ENCODE data around the gene FLCN.
"Not testable (repeated sequence)": the region's sequence is repeated elsewhere in the genome, so short reads cannot be mapped to it uniquely, and the experiment has no call there.

The FLCN gene

DNA sequence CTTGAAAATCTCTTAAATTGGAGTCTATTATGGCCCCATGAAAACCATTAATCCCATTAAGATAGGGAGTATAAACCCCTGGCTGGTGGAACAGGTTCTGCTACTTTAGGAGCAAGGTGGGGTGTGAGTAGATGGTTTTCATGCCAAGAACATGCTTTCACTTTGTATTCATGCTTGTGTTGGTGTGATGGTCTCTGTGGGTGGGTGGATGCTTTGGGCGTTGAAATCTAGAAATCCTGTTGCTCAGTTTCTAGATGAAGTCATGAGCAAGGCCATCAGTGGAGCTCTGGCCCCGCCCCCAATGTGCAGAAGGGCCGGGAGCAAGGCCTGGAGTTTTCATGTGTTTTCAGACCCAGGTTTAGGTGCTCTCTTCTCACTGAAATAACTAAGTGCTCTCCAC is 50.9 kb downstream of the FLCN start:
- no peak for DNase-seq (ENCODE audit: low read depth)

DNA sequence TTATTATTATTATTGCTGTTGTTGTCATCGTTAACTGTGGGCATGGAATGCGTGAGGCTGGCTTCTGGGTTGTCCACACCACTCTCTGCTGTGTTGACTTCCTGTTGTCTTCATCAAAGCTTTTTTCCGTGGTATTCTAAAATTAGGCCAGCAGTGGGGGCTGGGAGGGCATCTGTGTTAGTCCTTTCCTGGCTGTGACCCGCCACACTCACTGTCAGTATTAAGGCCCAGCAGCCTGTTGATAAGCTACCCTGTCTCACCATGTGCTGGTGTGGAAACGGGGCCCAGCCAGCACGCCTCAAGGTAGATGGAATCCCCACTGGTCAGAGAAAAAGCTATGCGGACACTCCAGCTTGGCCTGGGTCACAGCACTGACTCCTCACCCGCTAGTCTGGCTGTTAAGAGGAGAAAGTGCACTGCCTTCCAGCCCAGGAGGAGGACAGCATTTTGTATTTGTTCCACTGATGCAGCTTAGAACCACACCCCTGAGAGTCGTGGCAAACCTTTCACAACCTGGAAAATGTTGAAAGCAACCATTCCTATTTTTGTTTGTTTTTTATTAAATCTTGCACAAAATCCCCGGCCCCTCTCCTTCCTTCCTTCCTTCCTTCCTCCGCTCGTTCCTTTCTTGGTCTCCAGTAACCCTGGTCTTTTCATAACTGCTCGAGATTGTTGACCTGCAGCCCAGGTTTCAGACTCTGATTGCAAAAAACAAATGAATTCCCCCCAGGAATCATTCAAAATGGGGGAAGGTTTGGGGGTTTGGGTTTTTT is 51.8 kb downstream of the FLCN start:
- DNase-seq (ENCODE audit: low read depth): not testable (repeated sequence)

DNA sequence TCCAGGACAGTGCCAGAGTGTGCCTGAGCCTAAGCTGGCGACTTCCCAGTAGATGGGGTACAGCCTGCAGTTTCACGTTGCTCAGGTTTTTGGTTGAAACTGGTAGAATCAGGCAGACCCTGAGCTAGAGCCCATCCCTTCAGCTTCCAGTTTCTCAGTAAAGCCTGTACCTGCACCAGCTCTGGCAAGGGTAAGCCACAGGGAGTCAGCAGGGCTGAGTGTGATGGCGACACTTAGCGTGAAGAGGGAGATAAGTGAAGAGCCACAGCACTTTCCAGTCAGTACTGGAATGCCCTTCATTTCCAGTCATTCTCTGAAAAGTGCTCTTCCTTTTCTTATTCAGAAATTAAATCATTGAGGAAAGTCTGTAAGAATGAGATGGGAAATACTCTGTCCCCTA is 53.2 kb downstream of the FLCN start:
- no peak for DNase-seq (ENCODE audit: low read depth)

DNA sequence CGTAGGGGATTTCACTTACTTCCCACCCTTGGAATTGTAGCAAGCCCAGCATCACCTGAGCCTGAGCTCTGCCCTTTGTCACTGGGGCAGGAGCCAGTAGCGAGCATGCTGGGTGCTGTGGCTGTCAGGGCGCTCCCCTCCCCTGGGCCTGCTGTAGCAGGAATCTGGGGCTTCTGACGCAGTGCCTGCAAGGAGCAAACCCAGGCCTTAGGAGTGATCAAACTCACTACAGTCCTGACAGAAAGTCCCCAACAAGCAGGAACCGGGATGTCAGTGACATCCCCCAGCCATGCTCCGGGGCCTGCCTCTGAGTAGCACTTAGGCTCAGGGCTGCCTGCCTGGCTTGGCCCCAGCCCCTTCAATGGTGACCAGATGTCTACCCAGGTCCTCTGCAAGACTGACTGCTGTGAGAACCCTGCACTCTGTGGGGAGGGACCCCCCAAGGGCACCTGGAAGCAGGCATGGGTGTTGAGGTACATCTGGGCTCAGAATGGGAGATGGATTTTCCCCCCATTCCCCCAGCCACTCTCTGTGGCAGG is 54.3 kb downstream of the FLCN start:
- no peak for DNase-seq (ENCODE audit: low read depth)

DNA sequence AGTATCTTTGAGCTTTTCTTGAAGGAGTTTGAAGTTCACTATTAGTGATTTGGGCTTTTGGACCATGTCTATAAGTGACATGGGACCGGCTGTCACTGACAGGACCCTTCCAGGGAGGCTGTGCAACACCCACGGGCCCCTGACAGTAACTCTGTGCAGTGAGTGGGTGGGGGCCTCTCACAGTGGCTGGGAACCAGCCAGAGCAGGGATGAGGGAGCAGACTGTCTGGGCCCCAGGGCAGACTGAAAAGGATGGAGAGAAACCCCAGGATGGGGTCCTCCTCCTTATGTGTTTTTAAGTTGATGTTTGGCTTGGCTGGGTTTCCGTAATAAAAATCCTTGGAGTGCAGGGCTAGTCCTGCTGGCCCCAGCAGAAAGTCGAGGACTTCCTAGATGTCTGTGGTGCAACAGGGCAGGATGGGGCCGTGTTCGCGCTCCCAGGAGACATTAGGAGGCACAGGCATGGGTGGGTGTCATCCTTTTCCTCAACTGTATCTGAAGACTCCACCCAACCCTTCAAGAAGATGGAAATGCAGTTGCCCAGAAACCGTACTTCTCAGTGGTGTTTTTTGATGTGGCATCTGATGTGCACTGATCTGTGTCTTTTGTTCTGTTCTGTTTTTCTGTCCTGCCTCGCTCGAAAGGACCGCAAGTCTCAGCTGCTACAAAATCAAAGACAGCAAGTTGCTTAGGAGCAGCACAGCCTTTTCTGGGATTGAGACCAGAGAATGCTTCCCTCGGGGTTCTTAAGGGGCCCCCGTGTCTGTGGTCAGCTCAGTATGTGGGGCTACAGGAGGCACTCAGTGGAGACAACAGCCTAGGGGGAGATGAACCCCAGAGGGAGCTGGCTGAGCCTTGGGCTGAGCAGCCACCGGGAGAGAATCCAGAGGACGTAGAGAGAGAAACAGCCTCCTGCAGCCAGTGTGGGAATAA is 55.0 kb downstream of the FLCN start:
- DNase-seq (ENCODE audit: low read depth): no peak

DNA sequence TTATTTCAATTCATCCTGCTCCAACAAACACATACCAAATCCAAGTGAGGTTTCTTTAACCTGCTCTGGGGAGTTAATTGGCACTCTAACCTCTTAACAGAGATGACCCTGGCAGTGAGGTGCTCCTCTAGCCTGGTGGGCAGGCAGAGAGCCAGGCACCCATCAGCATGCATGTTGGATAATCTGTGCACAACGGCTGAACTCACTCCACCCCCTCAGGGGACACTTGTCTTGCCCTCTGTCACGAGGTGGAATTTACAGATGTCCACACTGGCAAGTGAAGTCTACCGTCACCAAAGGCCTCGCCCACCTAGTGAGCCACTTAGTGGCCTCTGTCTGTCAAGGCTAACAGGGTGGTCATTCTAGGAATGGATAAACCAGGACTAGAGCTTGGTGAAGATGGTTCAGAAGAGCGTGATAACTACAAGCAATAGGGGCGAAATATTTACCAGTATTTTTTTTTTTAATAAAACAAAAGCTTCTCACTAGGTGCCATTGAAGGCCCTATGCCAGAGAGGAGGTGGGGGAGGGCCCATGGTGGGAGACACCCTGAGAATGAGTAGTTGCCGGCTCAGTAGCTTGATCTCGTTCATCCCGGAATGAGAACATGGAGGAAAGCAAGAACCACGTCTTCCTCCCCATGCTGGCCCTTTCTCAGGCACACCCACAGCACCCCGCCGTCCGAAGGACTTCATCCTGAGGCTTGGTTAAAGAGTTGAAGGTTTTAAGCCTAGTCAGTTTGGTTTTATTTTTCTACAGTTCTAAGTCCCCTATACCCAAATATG is 56.0 kb downstream of the FLCN start:
- DNase-seq (ENCODE audit: low read depth): no peak

DNA sequence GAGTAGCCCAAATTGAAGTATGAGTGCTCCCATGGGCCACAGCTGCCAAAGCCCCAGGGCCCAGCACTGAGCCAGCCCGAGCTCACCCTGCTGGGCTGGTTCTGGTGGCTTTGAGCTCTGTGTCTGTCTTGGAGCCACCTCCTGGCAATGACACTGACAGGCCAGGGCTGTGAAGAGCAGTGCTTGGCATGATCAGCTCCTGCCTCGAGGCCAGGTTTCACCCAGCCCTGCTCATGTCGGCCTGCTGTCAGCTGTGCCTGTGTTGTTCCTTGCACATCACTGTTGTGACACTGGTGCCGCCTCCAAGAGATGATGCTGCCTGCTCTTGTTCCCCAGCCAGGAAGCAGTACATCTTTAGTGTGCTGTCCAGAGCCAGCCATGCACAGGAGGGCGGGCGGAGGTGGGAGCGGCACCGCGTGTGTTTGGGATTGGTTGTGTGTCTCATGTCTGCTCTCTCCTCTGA is 56.8 kb downstream of the FLCN start:
- no peak for DNase-seq (ENCODE audit: low read depth)

DNA sequence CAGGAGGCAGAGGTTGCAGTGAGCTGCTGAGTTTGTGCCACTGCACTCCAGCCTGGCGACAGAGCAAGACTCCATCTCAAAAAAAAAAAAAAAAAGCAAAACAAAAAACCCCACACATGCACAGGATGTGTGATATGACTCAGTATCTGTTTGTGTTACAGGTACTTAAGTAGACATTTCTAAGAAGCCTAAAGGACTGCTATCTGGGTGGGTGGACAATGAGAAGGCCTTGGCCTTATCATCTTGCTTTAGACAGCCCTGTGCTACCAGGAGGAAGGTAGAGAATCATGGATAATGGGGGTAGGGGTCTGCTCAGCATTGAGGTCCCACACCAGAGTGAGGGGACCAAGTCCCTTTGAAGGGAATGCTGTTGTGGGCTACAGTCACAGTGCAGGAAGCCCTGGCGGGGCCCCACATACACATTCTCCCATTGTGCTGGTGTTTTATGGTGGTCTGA is 57.6 kb downstream of the FLCN start:
- no peak for DNase-seq (ENCODE audit: low read depth)

DNA sequence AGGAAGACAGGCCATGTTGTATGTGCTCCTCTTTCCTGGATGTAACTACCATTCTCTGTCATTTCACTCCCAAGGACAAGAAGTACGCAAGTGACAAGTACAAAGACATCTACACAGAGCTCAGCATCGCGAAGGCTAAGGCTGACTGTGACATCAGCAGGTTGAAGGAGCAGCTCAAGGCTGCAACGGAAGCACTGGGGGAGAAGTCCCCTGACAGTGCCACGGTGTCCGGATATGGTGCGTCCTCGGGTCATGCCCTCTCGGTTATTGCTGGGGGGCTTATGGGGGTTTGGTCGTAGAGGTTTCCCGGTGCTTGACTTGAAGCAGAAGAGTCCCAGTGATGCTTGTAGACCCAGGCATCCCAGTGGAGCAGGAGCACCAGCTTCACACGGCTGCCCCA is 59.8 kb downstream of the FLCN start:
- no peak for DNase-seq (ENCODE audit: low read depth)

DNA sequence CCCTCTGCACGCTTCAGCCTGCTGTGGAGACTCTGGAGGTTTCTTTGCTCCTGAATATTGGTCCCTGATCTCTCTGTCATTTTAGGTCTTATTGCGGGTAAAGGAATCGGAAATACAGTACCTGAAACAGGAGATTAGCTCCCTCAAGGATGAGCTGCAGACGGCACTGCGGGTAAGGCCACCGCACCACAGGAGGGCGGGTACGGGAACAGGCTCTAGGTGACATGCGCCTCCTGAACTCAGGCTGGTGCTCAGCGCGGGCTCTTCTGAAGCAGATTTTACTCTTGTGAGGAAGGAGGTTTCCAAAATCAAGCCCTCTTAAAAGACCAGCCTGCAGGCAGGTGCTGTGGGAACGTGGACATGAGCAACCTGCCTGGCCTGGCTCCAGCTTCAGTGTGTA is 60.6 kb downstream of the FLCN start:
- DNase-seq (ENCODE audit: low read depth): no peak

DNA sequence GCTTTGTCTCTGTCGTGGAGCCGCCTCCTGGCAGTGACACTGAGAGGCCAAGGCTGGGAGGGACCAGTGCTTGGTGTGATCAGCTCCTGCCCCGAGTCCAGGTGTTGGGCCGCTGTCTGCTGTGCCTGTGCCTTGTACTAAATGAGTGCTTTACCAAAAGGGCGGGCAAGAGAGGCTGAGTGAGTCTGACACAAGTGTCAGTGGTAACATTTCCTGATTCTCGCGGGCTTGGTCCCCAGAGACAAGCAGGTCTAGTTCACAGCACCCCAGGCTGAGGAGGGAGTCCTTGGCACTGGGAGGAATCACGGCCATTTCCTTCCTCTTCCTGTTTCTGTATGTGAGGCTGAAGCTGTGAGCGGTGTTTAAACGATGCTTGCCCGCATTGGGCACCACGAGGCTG is 61.1 kb downstream of the FLCN start:
- no peak for DNase-seq (ENCODE audit: low read depth)

DNA sequence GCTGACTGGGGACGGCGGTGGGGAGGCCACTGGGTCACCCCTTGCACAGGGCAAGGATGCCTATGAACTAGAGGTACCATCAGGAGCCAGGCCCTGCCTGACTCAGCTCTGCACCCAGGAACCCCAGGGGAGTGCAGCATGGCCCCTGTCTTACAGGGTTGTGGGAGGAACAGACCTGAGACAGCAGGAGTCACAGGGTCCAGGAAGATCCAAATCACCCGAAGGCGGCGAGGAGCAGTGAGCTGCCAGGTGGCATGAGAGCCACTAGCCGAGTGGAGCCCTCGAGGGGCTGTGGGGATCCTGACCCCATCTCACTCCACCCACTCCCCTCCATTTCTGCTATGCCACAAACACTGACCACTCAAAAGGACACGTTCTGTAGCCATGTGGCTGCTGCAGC is 61.6 kb downstream of the FLCN start:
- DNase-seq (ENCODE audit: low read depth): no peak

DNA sequence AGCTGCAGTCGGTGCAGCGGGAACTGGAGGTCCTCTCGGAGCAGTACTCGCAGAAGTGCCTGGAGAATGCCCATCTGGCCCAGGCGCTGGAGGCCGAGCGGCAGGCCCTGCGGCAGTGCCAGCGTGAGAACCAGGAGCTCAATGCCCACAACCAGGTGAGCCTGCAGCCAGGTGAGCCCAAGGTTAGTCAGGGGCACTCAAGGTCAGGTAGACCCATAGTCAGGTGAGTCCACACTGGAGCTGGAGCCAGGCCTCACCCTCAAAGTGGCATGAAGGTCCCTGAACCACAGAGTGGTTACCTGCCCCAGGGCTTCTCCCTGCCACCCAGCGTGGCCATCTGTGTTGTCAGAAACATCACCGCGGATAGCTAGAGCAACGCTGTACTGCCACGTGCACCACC is 63.0 kb downstream of the FLCN start:
- no peak for DNase-seq (ENCODE audit: low read depth)

DNA sequence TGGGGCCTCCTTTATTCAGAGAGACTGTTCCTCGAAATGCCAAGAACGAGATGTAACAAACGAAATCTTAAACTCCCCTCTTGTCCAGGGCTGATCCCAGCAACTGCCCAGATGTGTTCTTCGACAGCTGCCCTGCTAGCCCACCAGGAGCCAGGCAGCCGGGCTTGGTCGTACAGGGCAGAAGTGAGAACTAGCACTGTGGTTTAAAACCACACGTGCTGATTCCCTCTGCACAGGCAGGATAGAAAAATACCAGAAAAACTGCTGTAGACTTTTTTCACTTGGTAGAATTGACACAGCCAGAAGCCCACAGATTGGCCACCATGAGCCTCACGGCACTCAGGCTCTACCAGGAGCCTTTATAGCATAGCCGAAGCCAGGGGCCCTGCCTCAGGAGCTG is 64.0 kb downstream of the FLCN start:
- no peak for DNase-seq (ENCODE audit: low read depth)

DNA sequence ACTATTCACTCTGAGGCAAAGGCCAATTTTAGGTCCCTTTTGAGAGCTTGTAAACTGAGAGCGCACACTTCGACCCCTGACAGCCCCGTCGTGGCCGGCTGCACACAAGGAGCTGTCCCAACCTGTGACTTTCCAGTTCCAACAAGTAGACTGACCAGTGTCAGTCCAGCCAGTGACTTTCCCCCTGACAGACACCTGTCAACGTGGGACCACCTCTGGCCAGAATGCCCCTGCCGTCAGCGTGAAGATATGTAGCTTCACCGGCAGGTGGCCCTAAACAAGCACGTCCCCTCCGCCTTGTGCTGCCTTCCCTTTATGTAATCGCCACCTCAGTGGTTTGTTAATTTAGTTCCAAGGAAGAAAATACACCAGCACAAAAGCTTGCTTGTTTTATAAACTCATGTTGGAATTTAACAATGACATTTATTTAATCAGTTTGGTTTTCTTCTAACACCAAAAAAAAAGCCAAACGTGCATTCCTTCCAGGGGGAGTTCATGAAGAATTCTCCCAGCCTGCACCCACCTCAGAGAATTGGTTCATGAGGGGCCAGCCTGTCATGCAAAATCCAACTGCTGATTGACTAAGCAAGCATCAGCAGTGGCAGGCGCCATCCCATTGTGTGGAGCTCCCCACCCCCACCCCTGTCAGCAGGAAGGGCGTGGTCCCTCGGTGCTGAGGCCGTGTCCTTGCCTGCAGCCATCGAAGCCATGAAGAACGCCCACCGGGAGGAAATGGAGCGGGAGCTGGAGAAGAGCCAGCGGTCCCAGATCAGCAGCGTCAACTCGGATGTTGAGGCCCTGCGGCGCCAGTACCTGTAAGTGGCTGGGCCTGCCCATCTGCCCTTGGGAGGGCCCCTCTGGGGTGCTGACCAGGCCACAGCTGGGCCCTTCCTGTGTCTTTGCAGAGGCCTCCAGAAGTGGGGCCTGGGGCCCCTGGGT is 64.7 kb downstream of the FLCN start:
- DNase-seq (ENCODE audit: low read depth): no peak

DNA sequence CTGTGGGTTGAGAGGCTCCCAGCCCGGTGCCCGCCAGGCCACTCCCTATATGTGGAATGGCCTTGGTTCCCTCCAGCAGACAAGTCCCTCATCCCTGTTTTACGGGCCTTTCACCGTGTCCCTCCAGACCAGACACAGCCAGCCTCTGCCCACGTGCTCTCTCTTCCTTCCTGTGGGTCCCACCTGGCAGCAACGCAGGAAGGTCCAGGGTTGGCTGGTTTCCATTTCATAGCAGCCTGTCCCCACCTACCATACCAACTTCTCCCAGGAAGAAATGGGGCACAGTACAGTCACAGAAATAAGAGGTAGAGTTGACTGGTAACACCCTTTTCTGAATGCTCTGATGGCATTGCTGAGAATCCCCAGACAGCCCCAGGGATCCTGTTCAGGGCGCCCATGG is 65.8 kb downstream of the FLCN start:
- DNase-seq (ENCODE audit: low read depth): no peak

DNA sequence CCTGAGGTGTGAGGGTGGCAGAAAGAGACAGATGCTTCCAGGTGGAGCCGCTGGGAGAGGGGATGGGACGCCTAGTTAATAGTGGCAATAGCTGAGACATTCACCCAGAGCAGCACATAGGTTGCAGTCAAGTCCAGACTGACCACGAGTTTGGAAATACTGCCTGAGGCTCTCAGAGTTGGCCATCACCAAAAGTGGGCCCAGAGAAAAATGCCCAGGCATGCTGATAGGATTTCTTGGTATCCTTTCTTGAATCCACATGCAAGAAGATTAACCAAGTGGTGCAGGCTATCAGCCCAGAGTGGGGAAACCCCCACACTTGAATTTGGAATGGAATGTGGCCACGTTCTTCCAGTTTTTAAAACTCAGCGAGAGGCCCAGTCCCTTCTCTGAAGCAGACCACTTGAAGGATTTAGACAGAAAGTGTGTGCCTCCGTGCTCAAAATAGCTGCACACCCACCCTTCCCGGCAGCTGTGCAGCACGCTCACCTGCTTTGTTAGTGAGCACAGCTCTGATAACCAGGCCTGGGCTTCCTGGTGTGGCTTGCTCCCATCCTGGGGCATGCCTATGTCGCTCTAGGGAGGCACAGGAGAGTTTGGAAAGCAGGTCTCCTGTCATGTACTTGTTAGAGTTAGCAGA is 66.5 kb downstream of the FLCN start:
- DNase-seq (ENCODE audit: low read depth): no peak

DNA sequence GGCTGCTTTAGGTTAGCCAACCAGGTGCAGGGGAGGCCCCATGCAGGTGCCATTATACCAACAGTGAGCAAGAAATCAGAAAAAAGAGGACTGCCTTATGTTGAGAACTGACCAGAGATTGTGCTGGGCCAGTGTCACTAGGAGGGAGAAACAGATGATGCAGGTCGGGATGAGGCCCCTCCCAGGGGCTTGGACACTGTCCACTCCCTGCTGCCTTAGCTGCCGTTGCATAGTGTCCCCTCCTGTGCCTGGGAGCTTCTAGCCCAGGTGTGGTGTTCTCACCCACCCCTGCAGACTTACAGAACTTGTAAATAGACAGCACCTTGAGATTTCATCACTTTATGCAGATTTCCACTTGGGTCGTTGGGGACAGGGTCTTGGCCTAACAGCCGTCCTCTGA is 67.6 kb downstream of the FLCN start:
- no peak for DNase-seq (ENCODE audit: low read depth)

DNA sequence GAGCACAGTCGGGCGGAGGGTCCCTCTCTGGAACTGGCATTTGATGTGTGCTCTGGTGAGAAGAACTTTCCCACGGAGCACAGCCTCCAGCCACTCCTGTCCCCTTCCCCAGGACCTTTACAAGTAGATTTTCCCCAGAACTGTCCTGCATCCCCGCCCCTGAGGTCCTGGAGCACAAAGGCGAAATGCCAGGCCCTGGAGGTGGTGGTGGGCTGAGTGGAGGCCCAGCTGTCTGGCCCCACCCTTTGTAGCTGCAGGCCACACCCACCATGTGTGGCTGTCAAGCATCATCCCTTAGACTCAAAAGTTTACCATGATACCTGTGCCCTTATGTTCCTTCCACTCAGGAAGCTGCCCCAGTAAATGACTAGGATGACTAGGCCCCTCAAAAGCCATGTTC is 68.6 kb downstream of the FLCN start:
- DNase-seq (ENCODE audit: low read depth): no peak

DNA sequence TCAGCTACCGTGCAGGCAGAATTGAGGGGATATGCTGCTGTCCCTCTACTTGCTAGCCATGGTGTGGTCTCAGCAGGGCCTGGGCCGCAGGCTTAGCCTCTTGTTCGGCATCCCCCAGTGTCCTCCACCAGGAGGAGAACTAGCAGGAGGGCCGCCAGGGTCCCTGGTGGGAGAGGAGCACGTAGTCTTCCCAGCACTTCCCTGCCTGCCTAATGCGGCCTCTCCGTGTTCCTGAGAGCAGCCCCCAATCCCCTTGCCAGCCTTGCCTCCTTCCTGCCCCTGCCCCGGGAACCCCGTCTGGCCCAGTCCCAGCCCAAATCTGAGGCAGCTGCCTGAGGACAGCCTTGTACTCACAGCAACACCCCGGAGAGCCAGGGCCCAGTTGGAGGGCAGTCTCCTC is 69.0 kb downstream of the FLCN start:
- DNase-seq (ENCODE audit: low read depth): no peak

DNA sequence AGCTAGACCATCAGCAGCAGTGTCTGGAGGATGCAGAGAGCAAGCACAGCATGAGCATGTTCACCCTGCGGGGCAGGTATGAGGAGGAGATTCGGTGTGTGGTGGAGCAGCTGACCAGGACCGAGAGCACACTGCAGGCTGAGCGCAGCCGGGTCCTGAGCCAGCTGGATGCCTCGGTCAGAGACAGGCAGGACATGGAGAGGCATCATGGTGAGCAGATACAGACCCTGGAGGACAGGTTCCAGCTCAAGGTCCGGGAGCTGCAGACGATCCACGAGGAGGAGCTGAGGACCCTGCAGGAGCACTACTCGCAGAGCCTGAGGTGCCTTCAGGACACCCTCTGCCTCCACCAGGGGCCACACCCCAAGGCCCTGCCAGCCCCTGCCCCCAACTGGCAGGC is 69.6 kb downstream of the FLCN start:
- no peak for DNase-seq (ENCODE audit: low read depth)

Data from stimulated activated CD8-positive, alpha-beta memory T cell treated with anti-CD3 and anti-CD28 coated beads, Interleukin-12 subunit alpha, Interleukin-12 subunit beta, amount 100 ng/mL, for 1 hour (primary cell).